GM19328 (cell line): Measurements from ENCODE around the gene KCNN3.
"Not testable (repeated sequence)": the region's sequence is repeated elsewhere in the genome, so short reads cannot be mapped to it uniquely, and the experiment has no call there.

Source experiments
- ATAC-seq: cut with Tn5 transposase; IDR thresholded peaks from one replicate; pipeline ENCODE4 v1.9.1; 2021; ENCODE audit warnings: mild to moderate bottlenecking, moderate library complexity; ENCODE audit not compliant: unreplicated experiment

Gene KCNN3

DNA sequence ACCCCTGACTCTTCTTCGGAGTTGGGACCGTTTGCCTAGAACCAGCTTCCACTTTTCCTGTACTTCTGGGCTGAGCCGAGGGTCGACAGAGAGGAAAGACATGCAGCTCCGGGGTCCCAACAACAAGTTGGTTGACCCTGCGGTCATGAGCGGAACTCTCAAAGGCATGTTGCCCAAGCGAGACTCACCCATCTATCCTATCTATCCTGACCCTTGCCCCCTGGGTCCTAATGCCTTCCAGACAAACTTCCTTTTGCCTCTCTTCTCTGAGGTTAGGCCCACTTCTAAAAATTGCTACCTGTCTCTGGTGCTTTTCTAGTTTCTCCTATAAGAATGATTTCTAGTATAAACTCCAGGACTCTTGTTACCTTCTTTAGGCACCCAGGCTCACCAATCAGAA, 197.8 kb downstream of the KCNN3 start:
- ATAC-seq, result not testable (repeated sequence)

DNA sequence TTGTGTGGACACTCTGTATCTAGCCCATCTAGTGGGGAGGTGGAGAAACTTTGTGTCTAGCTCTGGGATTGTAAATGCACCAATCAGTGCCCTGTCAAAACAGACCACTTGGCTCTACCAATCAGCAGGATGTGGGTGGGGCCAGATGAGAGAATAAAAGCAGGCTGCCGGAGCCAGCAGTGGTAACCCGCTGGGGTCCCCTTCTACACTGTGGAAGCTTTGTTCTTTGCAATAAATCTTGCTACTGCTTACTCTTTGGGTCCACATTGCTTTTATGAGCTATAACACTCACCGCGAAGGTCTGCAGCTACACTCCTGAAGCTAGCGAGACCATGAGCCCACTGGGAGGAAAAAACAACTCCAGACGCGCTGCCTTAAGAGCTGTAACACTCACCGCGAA, 198.7 kb downstream of the KCNN3 start:
- not testable (repeated sequence) for ATAC-seq

DNA sequence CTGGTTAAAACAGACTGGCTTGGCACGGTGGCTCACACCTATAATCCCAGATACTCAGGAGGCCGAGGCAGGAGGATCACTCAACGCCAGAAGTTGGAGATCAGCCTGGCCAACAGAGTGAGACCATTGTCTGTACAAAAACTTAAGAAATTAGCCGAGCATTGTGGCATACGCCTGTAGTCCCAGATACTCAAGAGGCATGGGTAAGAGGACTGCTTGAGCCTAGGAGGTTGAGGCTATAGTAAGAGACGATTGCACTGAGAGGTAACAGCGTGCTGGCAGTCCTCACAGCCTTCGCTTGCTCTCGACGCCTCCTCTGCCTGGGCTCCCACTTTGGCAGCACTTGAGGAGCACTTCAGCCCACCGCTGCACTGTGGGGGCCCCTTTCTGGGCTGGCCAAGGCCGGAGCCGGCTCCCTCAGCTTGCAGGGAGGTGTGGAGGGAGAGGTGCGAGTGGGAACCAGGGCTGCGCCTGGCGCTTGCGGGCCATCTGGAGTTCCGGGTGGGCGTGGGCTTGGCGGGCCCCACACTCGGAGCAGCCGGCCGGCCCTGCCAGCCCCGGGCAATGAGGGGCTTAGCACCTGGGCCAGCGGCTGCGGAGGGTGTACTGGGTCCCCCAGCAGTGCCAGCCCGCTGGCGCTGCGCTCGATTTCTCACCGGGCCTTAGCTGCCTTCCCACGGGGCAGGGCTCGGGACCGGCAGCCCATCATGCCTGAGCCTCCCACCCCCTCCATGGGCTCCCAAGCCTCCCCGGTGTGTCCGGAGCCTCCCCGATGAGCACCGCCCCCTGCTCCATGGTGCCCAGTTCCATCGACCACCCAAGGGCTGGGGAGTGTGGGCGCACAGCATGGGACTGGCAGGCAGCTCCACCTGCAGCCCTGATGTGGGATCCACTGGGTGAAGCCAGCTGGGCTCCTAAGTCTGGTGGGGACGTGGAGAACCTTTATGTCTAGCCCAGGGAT, 199.5 kb downstream of the KCNN3 start:
- not testable (repeated sequence) for ATAC-seq

DNA sequence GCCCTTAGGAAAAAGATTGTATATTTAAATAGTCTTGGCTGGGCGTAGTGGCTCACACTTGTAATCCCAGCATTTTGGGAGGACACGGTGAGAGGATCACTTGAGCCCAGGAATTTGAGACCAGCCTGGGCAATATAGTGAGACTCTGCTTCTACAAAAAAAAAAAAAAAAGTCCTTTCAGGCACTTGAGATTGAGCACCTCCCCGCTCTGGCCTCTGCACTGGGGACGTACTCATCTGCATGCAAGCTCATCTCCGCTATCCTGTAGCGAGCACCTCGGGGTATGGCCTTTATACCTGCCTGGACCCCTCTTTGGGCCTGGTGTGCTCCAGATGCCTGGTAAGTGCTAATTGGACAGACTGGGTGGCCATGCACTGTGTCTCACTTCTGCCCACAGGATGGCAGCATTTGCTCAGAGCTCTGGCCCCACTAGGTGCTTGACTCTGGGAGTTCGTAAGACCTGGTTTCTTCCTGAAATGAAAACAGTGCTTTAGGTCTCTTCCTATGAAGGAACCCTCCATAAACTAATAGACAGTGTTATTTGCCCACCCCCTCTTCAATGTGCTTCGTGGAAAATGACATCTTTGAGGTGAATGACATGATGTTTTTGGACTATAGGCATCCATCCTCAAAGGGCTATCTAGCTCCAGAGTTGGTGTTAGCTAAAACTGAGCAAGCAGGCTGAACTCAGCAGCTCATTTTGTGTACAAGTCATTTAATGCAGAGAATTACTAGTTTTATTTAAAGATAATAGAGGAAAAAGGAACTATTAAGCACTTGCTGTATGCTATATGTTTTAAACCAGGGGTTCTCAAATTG, 200.4 kb downstream of the KCNN3 start:
- ATAC-seq, result no peak

DNA sequence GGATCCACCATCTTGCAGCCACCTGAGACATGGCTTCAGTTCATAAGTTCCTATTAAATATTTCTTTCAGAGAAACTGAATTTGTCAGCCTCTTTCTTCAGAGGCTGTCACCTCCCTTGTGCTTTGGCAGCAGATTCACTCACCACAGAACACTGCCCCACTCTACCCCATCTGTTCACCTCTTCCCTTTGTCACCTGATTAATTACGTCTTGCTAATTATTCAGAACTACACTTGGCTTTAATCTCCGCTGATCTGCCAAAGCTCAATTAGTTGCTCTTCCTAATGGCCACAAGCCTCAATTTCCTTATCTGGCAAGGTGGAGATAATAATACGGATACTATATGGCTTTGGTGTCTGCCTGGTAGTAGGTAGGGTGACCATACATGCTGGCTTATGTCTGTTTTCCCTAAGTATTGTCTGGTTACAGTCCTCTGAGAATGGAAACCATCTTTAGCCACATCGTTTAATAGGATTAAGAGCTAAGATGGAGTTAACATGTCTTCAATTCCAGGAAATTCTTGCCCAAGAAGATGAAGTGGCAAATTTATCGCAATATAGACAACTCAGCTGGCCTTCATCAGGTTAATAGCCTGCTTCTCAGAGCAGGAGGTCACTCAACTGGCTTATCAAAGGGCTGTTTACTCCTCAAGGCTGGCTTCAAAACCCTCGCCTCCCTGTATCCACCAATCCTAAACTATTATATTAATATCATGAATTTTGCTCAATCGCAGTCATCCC, 203.9 kb downstream of the KCNN3 start:
- no peak for ATAC-seq

DNA sequence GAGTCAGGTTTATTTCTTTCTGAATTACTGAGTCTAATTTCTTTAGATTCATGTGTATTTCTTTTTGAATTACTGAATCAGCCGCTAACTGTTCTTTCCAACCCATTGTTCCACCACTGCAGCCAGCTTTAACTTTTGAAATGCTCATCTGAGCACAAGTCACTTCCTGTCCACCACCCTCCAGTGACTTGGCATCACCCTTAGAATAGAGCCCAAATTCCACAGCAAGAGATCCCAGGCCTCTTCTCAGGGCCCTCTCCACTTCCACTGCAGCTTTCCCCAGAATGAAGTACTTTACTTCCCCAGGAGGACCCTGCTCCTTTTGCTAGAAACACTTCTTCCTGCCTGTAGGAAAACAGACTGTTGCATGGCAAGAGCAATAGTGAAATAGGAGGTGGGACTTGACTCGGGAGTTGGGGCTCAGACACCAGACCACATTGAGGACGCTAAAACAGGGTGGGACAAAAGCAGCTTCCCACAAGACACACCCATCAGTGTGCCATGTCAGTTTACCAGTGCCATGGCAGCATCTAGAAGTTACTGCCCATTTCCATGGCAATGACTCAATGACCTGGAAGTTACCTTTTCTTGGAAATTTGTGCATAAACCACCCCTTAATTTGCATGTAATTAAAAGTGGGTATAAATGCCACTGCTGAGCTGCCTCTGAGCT, 205.6 kb downstream of the KCNN3 start:
- ATAC-seq, result no peak

DNA sequence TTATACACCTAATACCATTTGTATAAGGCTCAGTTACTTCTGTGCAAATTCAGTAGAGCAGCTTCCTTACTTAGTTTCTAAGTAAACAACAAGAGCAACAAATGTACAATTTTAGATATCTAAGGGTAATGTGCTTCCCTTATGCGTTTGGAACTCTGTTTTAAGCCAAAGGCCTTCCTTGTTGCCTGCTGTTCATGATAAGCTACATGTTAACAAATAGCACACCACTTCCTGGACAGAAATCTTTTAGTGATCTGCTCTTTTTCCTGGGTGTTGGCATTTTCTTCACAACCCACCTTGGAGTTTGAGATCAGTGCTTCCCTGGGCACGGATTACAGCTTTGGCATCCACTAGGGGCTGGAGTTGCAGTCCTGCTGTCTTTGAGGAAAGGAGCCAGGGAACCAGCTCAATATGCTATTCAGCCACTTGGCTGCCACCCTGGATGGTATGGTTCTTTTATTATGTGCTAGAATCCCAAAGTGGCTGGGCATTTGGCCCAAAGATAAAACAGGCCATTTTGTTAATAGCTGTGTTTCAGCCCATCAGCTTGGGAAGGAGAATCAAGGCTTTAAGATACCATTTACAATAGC, 206.5 kb downstream of the KCNN3 start:
- ATAC-seq, result no peak

DNA sequence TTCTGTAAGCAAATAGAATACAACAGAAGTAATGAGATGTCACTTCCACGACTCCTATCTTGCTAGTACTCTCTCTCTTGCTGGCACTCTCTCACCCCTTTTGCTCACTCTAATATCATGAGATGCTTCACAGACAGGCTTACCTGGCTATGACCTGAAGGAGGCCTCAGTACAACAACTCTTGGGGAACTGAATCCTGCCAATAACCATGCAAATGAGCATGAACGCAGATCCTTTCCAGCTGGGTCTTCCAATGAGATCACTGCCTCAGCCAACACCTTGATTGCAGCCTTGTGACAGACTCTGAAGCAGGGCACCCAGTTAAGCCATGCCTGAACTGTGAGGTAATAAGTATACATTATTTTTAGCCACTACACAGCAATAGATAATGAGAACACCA, 209.0 kb downstream of the KCNN3 start:
- ATAC-seq, result no peak

DNA sequence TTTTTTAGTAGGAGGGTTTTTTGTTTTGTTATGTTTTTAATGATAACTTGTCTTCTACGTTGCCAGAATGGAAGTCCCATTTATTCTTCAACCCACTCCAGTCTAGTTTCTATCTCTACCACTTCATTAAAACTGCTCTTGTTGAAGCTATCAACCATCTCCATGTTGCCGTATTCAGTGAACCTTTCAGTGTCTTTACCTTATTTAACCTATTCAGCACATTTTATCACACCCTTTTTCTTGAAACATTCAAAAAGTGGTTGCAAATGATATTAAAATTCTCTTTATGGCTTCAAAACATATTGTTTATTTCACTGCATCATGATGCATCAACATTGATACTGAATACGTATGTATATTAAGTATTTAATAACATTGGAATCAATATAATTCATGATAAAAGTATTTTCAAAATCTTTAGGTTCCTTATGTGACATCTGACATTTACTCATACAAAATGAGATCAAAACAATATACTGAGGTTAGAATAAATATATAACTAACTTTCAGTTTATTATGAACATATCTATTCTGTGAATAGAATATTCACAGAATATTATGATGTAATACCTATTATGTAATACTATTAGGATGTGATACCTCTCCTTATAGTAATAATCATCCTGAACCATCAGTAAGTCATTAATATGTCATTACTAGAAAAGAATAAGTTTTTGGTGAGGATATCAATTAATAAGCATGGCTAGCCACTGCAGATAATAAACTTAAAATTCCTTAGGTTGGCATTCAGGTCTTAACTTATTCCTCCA, 210.1 kb downstream of the KCNN3 start:
- no peak for ATAC-seq

DNA sequence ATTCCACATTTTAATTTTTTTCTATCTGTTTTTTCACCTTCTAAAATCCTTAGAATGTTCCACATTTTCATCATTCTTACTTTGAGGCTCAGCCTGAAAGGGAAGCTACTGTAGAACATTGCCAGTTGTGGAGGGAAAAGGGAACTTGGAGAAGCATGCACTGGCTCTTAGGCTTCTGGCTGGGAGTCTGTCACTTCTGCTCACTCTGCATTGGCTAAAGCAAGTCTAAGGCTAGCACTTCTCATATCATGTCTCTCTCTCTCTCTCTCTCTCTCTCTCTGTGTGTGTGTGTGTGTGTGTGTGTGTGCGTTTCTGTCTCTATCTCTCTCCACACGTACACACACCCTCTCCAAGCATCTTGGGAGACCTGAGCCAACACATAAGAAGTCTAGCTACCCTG, 212.5 kb downstream of the KCNN3 start:
- ATAC-seq, result no peak

DNA sequence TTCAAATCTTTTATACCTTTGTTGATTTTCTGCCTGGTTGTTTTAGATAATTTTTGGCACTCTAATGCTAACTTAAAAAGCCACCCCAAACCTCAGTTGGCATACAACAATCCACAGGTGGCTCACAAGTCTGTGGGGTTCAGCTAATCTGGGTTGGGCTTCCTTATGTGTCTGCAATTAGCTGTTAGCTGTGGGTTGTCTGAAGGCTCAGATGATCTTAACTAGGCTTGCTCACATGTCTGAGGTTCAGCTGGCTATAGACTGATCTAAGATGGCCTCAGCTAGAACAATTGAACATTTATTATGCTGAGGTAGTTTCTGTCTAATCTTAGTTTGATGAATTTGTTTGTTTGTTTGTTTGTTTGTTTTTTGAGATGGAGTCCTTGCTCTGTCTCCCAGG, 217.2 kb downstream of the KCNN3 start:
- ATAC-seq, result no peak
